GM12878 (cell line): ENCODE data around the gene RALGAPA2. TPM values are rescaled to one million over a fixed set of nuclear protein-coding genes. Genes with fewer than 3 reads are reported as not detected.

Source experiments
- ATAC-seq: fragments of 200-7000 bp; cut with Tn5 transposase; 3 replicates; pipeline ENCODE4 v1.9.1; 2020; ENCODE audit warnings: mild to moderate bottlenecking, moderate library complexity
- BruUV-seq: library from RNA; stranded (reverse); fragments of 400-500 nt; replicated peaks from 2 replicates; lab custom pipeline; 2021; lab: Mats Ljungman, UMichigan
- CTCF ChIA-PET: fragments of 300-600 bp; sonication (Branson Sonifier 250); formaldehyde crosslinking; extraction: SDS; loops from one replicate; lab custom pipeline; 2021; ENCODE audit warnings: inconsistent platforms; lab: Yijun Ruan, JAX
- POLR2A ChIA-PET: fragments of 350-600 bp; formaldehyde crosslinking; extraction: SDS; loops from one replicate; lab custom pipeline; 2021; ENCODE audit warnings: inconsistent platforms; lab: Charles Lee
- RAD21 ChIA-PET: fragments of 300-600 bp; sonication (Branson Sonifier 250); formaldehyde crosslinking; loops from one replicate; lab custom pipeline; 2023; ENCODE audit warnings: antibody characterized with exemption; ENCODE audit not compliant: unreplicated experiment; lab: Charles Lee
- SMC1A ChIA-PET: fragments of 300-600 bp; sonication (Branson Sonifier 250); formaldehyde crosslinking; loops from one replicate; lab custom pipeline; 2023; ENCODE audit not compliant: unreplicated experiment, uncharacterized antibody; lab: Charles Lee
- DNase-seq: peaks from one replicate; pipeline ENCODE4 v3.0.0-alpha.2; 2011; ENCODE audit warnings: low read depth, low spot score
- FAIRE-seq: peaks from 3 replicates; lab custom pipeline; 2011; peaks lifted over from hg19 to GRCh38; lab: Jason Lieb, UNC
- H2AFZ ChIP-seq: 2 replicates; pipeline ENCODE4 v1.6.0; 2011; ENCODE audit warnings: low read depth, low read length, control low read depth; ENCODE audit not compliant: control insufficient read depth
- H3K27ac ChIP-seq: 2 replicates; pipeline ENCODE4 v1.5.1; 2011; ENCODE audit warnings: control low read depth; ENCODE audit not compliant: control insufficient read depth, insufficient read depth
- H3K27me3 ChIP-seq, 2 experiments: replicated peaks in 1 of 2; 2 replicates each; pipeline versions ENCODE4 v1.6.0 to v1.6.1; 2011; ENCODE audit warnings: low read length in 1 of 2; ENCODE audit not compliant: control insufficient read depth in 2 of 2, insufficient read depth in 2 of 2
- H3K36me3 ChIP-seq, 2 experiments: 2 replicates each; pipeline ENCODE4 v1.5.1; 2011; ENCODE audit warnings: low read length in 1 of 2; ENCODE audit not compliant: control insufficient read depth in 2 of 2, insufficient read depth in 2 of 2
- H3K4me1 ChIP-seq: 2 replicates; pipeline ENCODE4 v1.6.1; 2011; ENCODE audit warnings: mild to moderate bottlenecking, low read length, moderate library complexity, mixed read lengths; ENCODE audit not compliant: control insufficient read depth, insufficient read depth
- H3K4me2 ChIP-seq: 2 replicates; pipeline ENCODE4 v1.6.0; 2011; ENCODE audit warnings: control low read depth; ENCODE audit not compliant: control insufficient read depth, insufficient read depth
- H3K4me3 ChIP-seq: fragments of 200-600 bp; sonication (generic); 2 replicates; pipeline ENCODE4 v1.5.1; 2016
- H3K79me2 ChIP-seq: 2 replicates; pipeline ENCODE4 v1.6.0; 2011; ENCODE audit warnings: low read length; ENCODE audit not compliant: control insufficient read depth, insufficient read depth
- H3K9ac ChIP-seq: 2 replicates; pipeline ENCODE4 v1.8.0; 2011; ENCODE audit warnings: low read length, control low read depth, mixed read lengths; ENCODE audit not compliant: control insufficient read depth, insufficient read depth
- H3K9me3 ChIP-seq: replicated peaks from 3 replicates; pipeline ENCODE4 v1.5.1; 2011; ENCODE audit warnings: mild to moderate bottlenecking, low read length; ENCODE audit not compliant: control insufficient read depth, insufficient read depth
- H4K20me1 ChIP-seq: 2 replicates; pipeline ENCODE4 v1.6.0; 2011; ENCODE audit not compliant: control insufficient read depth, insufficient read depth
- CTCF ChIP-seq, 3 experiments: IDR thresholded peaks in 2 of 3; conservative IDR thresholded peaks in 1 of 3; 2 replicates each; pipeline ENCODE4 v1.5.1; 2011; ENCODE audit warnings: low read depth in 3 of 3, low read length in 3 of 3, mild to moderate bottlenecking in 3 of 3, control low read depth in 2 of 3, moderate library complexity in 2 of 3, inconsistent platforms in 1 of 3, mixed read lengths in 1 of 3; ENCODE audit not compliant: control insufficient read depth in 2 of 3, insufficient read depth in 1 of 3; ENCODE audit errors: extremely low read depth in 1 of 3
- POLR2A ChIP-seq: IDR thresholded peaks from 2 replicates; pipeline ENCODE4 v1.6.1; 2011; ENCODE audit warnings: low read depth, mild to moderate bottlenecking, low read length
- RAD21 ChIP-seq: IDR thresholded peaks from 2 replicates; pipeline ENCODE4 v1.6.1; 2011; ENCODE audit warnings: mild to moderate bottlenecking, low read depth, low read length, moderate library complexity; ENCODE audit not compliant: insufficient read depth
- WGBS: methylation state at CpG from one replicate; pipeline ENCODE4 v1.1.6; 2016; ENCODE audit warnings: low lambda C conversion rate; ENCODE audit not compliant: insufficient replicate concordance, insufficient coverage; ENCODE audit errors: missing lambda C conversion rate; 5-methylcytosine and 5-hydroxymethylcytosine counted together
- in situ Hi-C: fragments of 300-500 bp; cut with MboI; formaldehyde crosslinking; loops from 9 replicates; pipeline ENCODE4 v1.14.3; 2018; ENCODE audit warnings: mixed read lengths
- intact Hi-C: fragments of 100-400 bp; cut with micrococcal nuclease; formaldehyde crosslinking; loops from one replicate; pipeline ENCODE4 v1.14.2; 2022; ENCODE audit not compliant: unreplicated experiment
- polyA plus RNA-seq, 11 experiments: library from polyadenylated mRNA; depleted of rRNA in 4 of 11; unstranded in 6 of 11; stranded (reverse) in 5 of 11; fragments of >200 nt; fragmentation: Nextera tagmentation in 4 of 11; fragmentation: Illumina TruSeq in 1 of 11; extraction: Ambion mirVana in 4 of 11; extraction: Trizol in 1 of 11; gene quantifications; 1 replicate in 1 of 11; 2 replicates in 10 of 11; pipeline versions ENCODE4 v1.2.1 to v1.2.3, GENCODE V29; 2011 to 2016; ENCODE audit warnings: inconsistent platforms in 2 of 11, missing spikeins in 2 of 11, low read depth in 1 of 11
- total RNA-seq, 4 experiments: library from RNA; depleted of rRNA in 3 of 4; stranded (reverse); fragments of >200 nt in 3 of 4; fragmentation: Illumina TruSeq in 1 of 4; extraction: Trizol in 1 of 4; gene quantifications; 2 replicates each; pipeline versions ENCODE4 v1.2.1 to v1.2.3, GENCODE V29; 2013 to 2021

RALGAPA2 gene
- total and polyA plus RNA-seq, 10 of the 15 experiments (the other 5 are each of a cell fraction or from before 2014, with no cell fraction given), result 2.9 to 29.4 (median 19.6) TPM

- Histone ChIP-seq H2AFZ (no peak overlapping the region), H3K36me3 (peaks cover 0 to 11% of the 10 kb centered on the region in 2 experiments; a peak in 1 of 4 replicates), H3K9me3 (no peaks in the 10 kb centered on the region), H3K27ac (no peak overlapping the region), H3K9ac (no peak overlapping the region), H3K27me3 (no peaks in the 10 kb centered on the region), H3K4me3 (no peak overlapping the region), H3K4me2 (no peak overlapping the region), H3K79me2 (no peaks in the 10 kb centered on the region), H4K20me1 (no peaks in the 10 kb centered on the region), H3K4me1 (no peaks in the 10 kb centered on the region)
- SMC1A ChIA-PET, result interaction anchor here (0.5 to 2.8 kb wide), 28 partner anchors 8 to 807 kb away, joined by 3 to 10 read pairs (median 4); no protein-coding TSS in a partner anchor
- WGBS, result 0% methylated on average over 1 of the region's 1 CpG
- in situ Hi-C loops (loop anchor here (10.0 kb wide), 1 partner anchor 519 kb away; no protein-coding TSS in a partner anchor), intact Hi-C loops (loop anchor here (10.0 kb wide), 1 partner anchor 509 kb away; no protein-coding TSS in a partner anchor)
- CTCF ChIA-PET, result interaction anchor here (0.8 to 4.9 kb wide), 45 partner anchors 9 to 579 kb away, joined by 3 to 56 read pairs (median 4); partner anchors contain the start of gene RALGAPA2
- POLR2A ChIA-PET, result interaction anchor here (1.1 kb wide), 1 partner anchor 17 kb away, joined by 3 read pairs; no protein-coding TSS in a partner anchor
- no peak for FAIRE-seq
- TF ChIP-seq RAD21 (0 out of 2 replicates have a peak, but pooled peaks have one; percentile 8), POLR2A (no peak), CTCF (IDR thresholded peaks at IDR 0.05 in 2 of 3, conservative IDR thresholded peaks at IDR 0.05 in 1 of 3; ENCODE audit: control insufficient read depth in 2 of 3, extremely low read depth in 1 of 3, insufficient read depth in 1 of 3, low read depth in 3 of 3, low read length in 3 of 3) (peak in 1 of 3 experiments; percentile 25; a peak in 1 of 6 replicates)
- RAD21 ChIA-PET, result interaction anchor here (0.7 to 3.3 kb wide), 17 partner anchors 10 to 511 kb away, joined by 3 to 17 read pairs (median 3); no protein-coding TSS in a partner anchor
- no TSS peak for BruUV-seq
- peak; percentile 45; the same call in 2 of the 3 replicates for ATAC-seq
- no peak for DNase-seq
These were observed 118.3 kb downstream of the RALGAPA2 start for GRCh38 chr20:20594171-20594530.
